Hepatocyte (in vitro differentiated cells): ENCODE results near the gene DEFB125. TPM values are rescaled to one million over a fixed set of nuclear protein-coding genes. Genes with fewer than 3 reads are reported as not detected.

ENCODE experiments used
- DNase-seq: peaks from one replicate; pipeline ENCODE4 v3.0.0-alpha.2; 2016; ENCODE audit warnings: low spot score
- H2AFZ ChIP-seq: fragments of 200-600 bp; sonication (generic); 2 replicates; pipeline ENCODE4 v1.6.0; 2016; ENCODE audit warnings: antibody characterized with exemption, mild to moderate bottlenecking
- H3K27ac ChIP-seq: fragments of 200-600 bp; sonication (generic); 2 replicates; pipeline ENCODE4 v1.5.1; 2016; ENCODE audit warnings: mild to moderate bottlenecking
- H3K27me3 ChIP-seq: fragments of 200-600 bp; sonication (generic); 2 replicates; pipeline ENCODE4 v1.6.1; 2016
- H3K36me3 ChIP-seq: fragments of 200-600 bp; sonication (generic); replicated peaks from 2 replicates; pipeline ENCODE4 v1.5.1; 2016; ENCODE audit warnings: low read depth; ENCODE audit not compliant: insufficient read depth
- H3K4me1 ChIP-seq: fragments of 200-600 bp; sonication (generic); 2 replicates; pipeline ENCODE4 v1.5.1; 2016; ENCODE audit warnings: mild to moderate bottlenecking, moderate library complexity; ENCODE audit not compliant: insufficient read depth
- H3K4me2 ChIP-seq: fragments of 200-600 bp; sonication (generic); 2 replicates; pipeline ENCODE4 v1.6.0; 2016
- H3K4me3 ChIP-seq: fragments of 200-600 bp; sonication (generic); 2 replicates; pipeline ENCODE4 v1.5.1; 2016; ENCODE audit warnings: mild to moderate bottlenecking
- H3K79me2 ChIP-seq: fragments of 200-600 bp; sonication (generic); 2 replicates; pipeline ENCODE4 v1.6.0; 2017; ENCODE audit warnings: mild to moderate bottlenecking
- H3K9me2 ChIP-seq: fragments of 200-600 bp; sonication (generic); replicated peaks from 2 replicates; pipeline ENCODE4 v1.6.0; 2017; ENCODE audit warnings: mild to moderate bottlenecking; ENCODE audit not compliant: insufficient read depth
- H3K9me3 ChIP-seq: fragments of 200-600 bp; sonication (generic); 2 replicates; pipeline ENCODE4 v1.5.1; 2016; ENCODE audit warnings: low read depth, mild to moderate bottlenecking
- H4K20me1 ChIP-seq: fragments of 200-600 bp; sonication (generic); 2 replicates; pipeline ENCODE4 v1.6.0; 2016; ENCODE audit warnings: mild to moderate bottlenecking; ENCODE audit not compliant: insufficient read depth, poor library complexity, severe bottlenecking
- CTCF ChIP-seq: fragments of 200-600 bp; sonication (generic); IDR thresholded peaks from 2 replicates; pipeline ENCODE4 v1.5.1; 2016; ENCODE audit warnings: antibody characterized with exemption, mild to moderate bottlenecking; ENCODE audit not compliant: poor library complexity
- EZH2 ChIP-seq: fragments of 200-600 bp; sonication (generic); IDR thresholded peaks from 2 replicates; pipeline ENCODE4 v1.6.1; 2016; ENCODE audit warnings: antibody characterized with exemption, mild to moderate bottlenecking, borderline replicate concordance
- EZH2phosphoT487 ChIP-seq: fragments of 200-600 bp; sonication (generic); IDR thresholded peaks from one replicate; pipeline ENCODE4 v1.6.1; 2018; ENCODE audit warnings: antibody characterized with exemption, mild to moderate bottlenecking, low read depth, moderate library complexity; ENCODE audit not compliant: unreplicated experiment, severe bottlenecking
- WGBS: methylation state at CpG from one replicate; pipeline ENCODE4 v1.1.6; 2016; ENCODE audit warnings: low lambda C conversion rate; ENCODE audit errors: missing lambda C conversion rate; 5-methylcytosine and 5-hydroxymethylcytosine counted together
- polyA plus RNA-seq: library from polyadenylated mRNA; unstranded; fragments of >200 nt; fragmentation: Nextera tagmentation; extraction: Ambion mirVana; gene quantifications from 2 replicates; pipeline ENCODE4 v1.2.1, GENCODE V29; 2016
- total RNA-seq: library from RNA; depleted of rRNA; stranded (reverse); fragments of >200 nt; gene quantifications from 2 replicates; pipeline ENCODE4 v1.2.3, GENCODE V29; 2014

The DEFB125 gene
- total and polyA plus RNA-seq, 2 experiments from 2014 or later, result not detected

DNA sequence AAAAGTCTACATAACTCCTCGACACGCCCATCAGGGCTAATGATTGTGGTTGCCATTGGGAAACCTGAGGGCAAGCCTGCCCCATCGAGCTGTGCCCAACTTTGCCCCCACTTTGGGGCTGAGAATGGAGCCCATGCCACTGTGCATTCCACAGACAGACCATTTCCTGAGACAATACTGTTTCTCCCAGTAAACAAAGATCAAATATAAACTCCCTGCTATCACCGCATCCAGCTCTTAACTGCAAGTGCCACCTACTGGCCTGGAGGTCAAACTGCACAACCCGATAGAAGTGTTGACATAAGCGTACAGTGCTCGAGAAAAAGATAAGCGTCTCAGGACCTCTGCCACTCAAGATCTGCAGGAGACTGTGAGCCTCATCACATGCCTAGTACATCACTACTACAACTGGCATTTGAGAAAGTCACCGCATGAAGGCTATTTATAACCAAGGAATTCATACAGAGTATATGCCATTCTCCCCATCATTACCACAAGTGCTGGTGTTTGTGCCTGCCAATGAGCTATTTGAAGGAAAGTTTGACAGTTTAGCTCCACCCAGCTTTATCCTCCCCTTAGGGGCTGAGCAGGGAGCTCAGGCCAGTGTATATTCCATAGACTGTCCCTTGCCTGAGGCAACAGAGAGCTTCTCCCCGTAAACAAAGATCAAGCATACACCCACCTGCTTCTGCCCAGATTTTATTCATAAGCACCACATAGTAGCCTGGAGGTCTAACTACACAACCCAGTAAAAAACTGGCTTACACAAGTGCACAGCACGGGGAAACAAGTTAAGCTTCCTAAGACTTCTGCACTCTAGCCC, 50.4 kb downstream of the DEFB125 start:
- no peak overlapping the region for H3K4me2 ChIP-seq
- H2AFZ ChIP-seq, result no peak overlapping the region
- WGBS, result 85% methylated on average over 11 of the region's 11 CpGs
- peaks cover 5% of the 10 kb centered on the region for H3K27me3 ChIP-seq
- no peaks in the 10 kb centered on the region for H3K9me2 ChIP-seq
- H3K79me2 ChIP-seq, result no peaks in the 10 kb centered on the region
- H3K27ac ChIP-seq, result no peak overlapping the region
- H3K4me1 ChIP-seq, result no peaks in the 10 kb centered on the region
- no peak overlapping the region for H3K4me3 ChIP-seq
- no peaks in the 10 kb centered on the region for H4K20me1 ChIP-seq
- no peaks in the 10 kb centered on the region for H3K36me3 ChIP-seq
- TF ChIP-seq CTCF, result no peak
- TF ChIP-seq EZH2, result no peak
- no peak for TF ChIP-seq EZH2phosphoT487
- H3K9me3 ChIP-seq, result no peaks in the 10 kb centered on the region
- DNase-seq, result no peak

DNA sequence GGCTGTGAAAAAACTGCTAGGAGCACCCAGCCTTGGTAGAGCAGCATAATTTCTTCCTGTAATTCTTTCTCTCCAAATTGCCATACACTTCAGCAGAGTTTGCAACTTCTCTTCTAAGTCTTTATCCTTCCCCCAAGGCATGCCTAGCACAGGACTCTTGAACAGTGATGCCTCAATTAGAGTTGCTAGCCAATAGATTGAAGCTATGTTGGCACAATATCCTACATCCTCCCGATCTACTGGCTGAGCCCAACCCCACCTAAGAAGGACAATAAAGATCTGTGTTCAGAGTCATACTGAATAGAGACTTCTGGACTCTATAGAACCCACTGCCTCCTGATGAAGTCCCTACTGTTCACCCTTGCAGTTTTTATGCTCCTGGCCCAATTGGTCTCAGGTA, 54.8 kb downstream of the DEFB125 start, which contains the start of gene DEFB126:
Gene DEFB126, plus strand, starts transcription at position 301 of the 400 bp plus-strand sequence. Its CDS starts 39 bp downstream, at position 340.
- Histone ChIP-seq H2AFZ (no peak within 1 kb of the TSS), H3K79me2 (no peaks in the 10 kb centered on the region), H3K9me2 (no peaks in the 10 kb centered on the region), H4K20me1 (no peaks in the 10 kb centered on the region), H3K36me3 (no peaks in the 10 kb centered on the region), H3K9me3 (no peaks in the 10 kb centered on the region), H3K4me1 (no peaks in the 10 kb centered on the region), H3K4me2 (no peak within 1 kb of the TSS), H3K27ac (no peak within 1 kb of the TSS), H3K27me3 (peaks cover 5% of the 10 kb centered on the region), H3K4me3 (no peak within 1 kb of the TSS)
- 6% methylated on average over 1 of the region's 1 CpG for WGBS
- no peak for DNase-seq
- TF ChIP-seq EZH2phosphoT487 (no peak), CTCF (no peak), EZH2 (no peak)

- no peak overlapping the region for H3K4me2 ChIP-seq
- H4K20me1 ChIP-seq, result no peaks in the 10 kb centered on the region
- H3K4me3 ChIP-seq, result no peak overlapping the region
- 71% methylated on average over 2 of the region's 2 CpGs for WGBS
- no peaks in the 10 kb centered on the region for H3K9me3 ChIP-seq
- H3K9me2 ChIP-seq, result no peaks in the 10 kb centered on the region
- H3K27me3 ChIP-seq, result peaks cover 5% of the 10 kb centered on the region
- TF ChIP-seq EZH2 (no peak), EZH2phosphoT487 (no peak), CTCF (no peak)
- no peak overlapping the region for H2AFZ ChIP-seq
- DNase-seq, result no peak
- H3K79me2 ChIP-seq, result no peaks in the 10 kb centered on the region
- H3K36me3 ChIP-seq, result no peaks in the 10 kb centered on the region
- no peak overlapping the region for H3K27ac ChIP-seq
- H3K4me1 ChIP-seq, result no peaks in the 10 kb centered on the region
These were observed 58.4 kb downstream of the DEFB125 start for GRCh38 chr20:145877-146276.

Other genes starting within 250 kb of the DEFB125 start
- not detected in 2 replicates for gene DEFB126, start 54.9 kb downstream of the DEFB125 start, total RNA-seq
- not detected in 2 replicates for gene DEFB126, start 54.9 kb downstream of the DEFB125 start, polyA plus RNA-seq
- gene DEFB127, start 69.8 kb downstream of the DEFB125 start, total RNA-seq, result not detected in 2 replicates
- gene DEFB127, start 69.8 kb downstream of the DEFB125 start, polyA plus RNA-seq, result not detected in 2 replicates
- gene DEFB128, start 102.0 kb downstream of the DEFB125 start, total RNA-seq, result not detected in 2 replicates
- not detected in 2 replicates for gene DEFB128, start 102.0 kb downstream of the DEFB125 start, polyA plus RNA-seq
- not detected in 2 replicates for gene DEFB129, start 139.6 kb downstream of the DEFB125 start, total RNA-seq
- not detected in 2 replicates for gene DEFB129, start 139.6 kb downstream of the DEFB125 start, polyA plus RNA-seq
- gene DEFB132, start 170.1 kb downstream of the DEFB125 start, total RNA-seq, result not detected in 2 replicates
- gene DEFB132, start 170.1 kb downstream of the DEFB125 start, polyA plus RNA-seq, result not detected in 2 replicates
- gene C20orf96, start 203.1 kb downstream of the DEFB125 start, total RNA-seq, result 2.9 and 3.5 TPM in 2 replicates
- gene C20orf96, start 203.1 kb downstream of the DEFB125 start, polyA plus RNA-seq, result 10.6 and 14.0 TPM in 2 replicates
- 27.4 and 30.0 TPM in 2 replicates for gene ZCCHC3, start 209.9 kb downstream of the DEFB125 start, total RNA-seq
- gene ZCCHC3, start 209.9 kb downstream of the DEFB125 start, polyA plus RNA-seq, result 22.8 and 29.0 TPM in 2 replicates
- gene SOX12, start 237.9 kb downstream of the DEFB125 start, total RNA-seq, result 6.3 and 6.9 TPM in 2 replicates
- 15.4 and 16.2 TPM in 2 replicates for gene SOX12, start 237.9 kb downstream of the DEFB125 start, polyA plus RNA-seq